UCSD-AML1 (cell line): ENCODE measurements around the gene DNPH1.

Experiments
- DNase-seq: peaks from one replicate; lab custom pipeline; 2025; ENCODE audit not compliant: unreplicated experiment; lab: John Stamatoyannopoulos, UW

DNPH1 gene

GRCh38 chr6:43247114-43247999, 18.1 kb upstream of the DNPH1 start:
- DNase-seq = peak; percentile 66

DNA sequence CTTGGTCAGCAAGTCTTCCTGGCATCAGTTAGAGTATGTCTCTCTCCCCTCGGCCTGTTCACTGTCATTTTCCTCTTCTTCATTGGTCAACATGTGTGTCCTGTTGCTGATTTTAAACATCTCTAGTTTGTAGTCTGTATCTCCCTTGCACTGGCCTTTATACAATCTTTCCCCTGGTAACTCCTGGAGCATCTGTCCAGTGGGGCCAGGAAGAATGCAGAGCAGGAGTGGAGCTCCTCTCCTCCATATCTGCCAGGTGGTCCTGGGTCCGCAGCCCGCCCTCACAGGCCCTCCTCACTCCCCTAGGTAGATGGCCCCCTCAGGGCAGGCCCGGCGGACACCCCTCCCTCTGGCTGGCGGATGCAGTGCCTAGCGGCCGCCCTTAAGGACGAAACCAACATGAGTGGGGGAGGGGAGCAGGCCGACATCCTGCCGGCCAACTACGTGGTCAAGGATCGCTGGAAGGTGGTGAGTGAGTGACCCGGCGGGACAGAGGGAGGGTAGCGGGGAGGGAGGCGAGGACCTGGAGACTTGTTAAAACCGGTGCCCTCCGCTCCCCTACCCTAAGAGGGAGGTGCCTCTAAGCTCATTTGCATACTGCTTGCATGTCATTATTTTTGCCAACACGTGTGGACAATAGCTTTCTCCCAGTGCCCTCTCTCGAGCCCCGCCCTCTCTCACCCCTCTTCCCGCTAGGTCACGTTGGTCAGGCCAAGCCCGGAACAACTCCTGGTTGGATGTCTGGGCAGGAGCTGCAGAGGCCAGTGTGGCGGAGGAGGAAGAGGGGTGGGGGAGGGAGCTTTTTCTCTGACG, 17.2 kb upstream of the DNPH1 start:
- no peak for DNase-seq

DNA sequence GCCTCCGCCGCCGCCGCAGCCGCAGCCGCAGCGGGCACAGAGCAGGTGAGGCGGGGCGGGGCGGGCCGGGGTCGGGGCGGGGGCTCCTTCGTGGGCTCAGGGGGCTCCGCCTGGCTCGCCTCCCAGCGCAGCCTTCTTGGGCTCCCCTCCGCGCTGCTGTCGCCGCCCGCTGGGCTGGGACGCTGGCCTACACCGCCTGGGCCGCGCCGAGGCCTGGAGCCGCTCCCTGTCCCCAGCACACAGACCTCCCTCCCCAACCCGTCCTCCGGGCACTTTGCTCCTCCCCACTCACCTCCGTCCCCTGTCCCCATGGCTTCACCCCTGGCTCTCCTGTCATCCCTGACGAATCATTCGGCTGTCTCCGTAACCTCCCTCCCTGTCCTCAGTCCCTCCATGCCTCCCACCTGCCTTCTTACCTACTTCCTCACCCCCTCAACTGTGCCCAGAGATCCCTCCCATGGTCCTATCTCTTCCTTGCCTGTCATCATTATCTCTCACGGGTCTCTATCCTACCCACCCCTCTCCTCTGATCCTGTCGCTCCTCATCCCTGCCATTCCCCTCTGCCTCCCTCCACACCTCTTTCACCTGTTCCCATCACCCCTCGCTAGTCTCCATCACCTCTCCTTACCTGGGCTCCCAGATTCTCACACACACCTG, 14.5 kb upstream of the DNPH1 start:
- no peak for DNase-seq

- no peak for DNase-seq
These were observed 13.8 kb upstream of the DNPH1 start, which contains the start of gene TTBK1 for GRCh38 chr6:43242908-43243663. Gene TTBK1, plus strand, starts transcription at chr6:43243481. Its CDS starts 3,180 bp downstream, at chr6:43246661.

DNA sequence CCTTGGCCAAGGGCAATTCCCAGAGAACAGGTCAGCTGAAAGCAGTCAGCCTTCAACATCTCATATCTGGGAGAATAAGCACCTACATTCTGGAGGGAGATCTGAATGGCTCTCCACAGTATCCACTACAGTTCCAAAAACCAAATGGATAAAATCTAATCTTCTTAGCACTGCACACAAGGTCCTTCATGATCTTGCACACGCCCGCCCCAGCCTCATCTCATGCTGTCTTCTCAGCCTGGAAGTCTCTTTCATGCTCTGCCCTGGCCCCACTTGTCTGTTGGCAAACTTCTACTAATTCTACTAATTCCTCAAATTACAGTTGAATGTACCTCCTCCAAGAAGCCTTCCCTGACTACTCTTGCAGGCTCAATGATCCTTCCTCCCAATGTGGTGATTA, 12.2 kb upstream of the DNPH1 start:
- DNase-seq = no peak

- DNase-seq = no peak
These were observed 11.7 kb upstream of the DNPH1 start for GRCh38 chr6:43240950-43241349.

DNA sequence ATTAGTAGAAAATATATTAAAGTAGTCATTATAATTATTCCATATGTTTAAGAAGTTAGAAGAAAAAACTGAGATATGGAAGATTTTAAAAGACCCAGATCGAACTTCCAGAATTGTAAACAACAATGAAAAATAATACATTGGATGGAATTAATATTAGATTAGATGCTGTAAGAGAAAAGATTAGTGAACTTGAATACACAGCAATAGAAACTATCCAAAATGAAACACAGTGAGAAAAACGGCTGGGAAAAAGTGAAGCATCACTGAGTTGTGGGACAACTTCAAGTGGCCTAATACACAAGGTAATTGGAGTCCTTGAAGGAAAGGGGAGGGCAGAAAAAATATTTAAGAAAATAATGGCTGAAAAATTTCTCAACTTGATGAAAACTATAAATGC, 9.8 kb upstream of the DNPH1 start:
- no peak for DNase-seq

GRCh38 chr6:43235841-43236240, 6.6 kb upstream of the DNPH1 start:
- DNase-seq = no peak

DNA sequence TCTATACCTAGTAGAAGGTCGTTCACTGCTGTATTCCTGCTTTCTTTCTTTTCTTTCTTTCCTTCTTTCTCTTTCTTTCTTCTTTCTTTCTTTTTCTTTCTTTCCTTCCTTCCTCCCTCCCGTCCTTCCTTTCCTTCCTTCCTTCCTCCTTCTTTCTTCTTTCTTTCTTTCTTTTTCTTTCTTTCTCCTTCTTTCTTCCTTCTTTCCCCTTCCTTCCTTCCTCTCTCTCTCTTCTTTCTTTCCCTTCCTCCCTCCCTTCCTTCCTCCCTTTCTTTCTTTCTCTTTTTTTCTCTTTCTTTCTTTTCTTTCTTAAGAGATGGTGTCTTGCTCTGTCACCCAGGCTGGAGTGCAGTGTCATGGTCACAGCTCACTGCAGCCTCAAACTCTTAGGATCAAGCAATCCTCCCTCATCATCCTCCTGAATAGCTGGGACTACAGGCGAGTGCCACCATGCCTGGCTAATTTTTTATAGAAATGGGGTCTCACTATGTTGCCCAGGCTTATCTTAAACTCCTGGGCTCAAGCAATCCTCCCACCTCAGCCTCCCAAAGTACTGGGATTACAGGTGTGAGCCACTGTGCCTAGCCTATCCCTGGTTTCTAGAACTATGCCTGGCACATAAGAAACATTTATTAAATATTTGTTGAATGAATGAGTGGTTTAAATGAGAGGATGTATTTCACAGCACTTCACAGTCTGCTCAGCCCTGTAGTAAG, 2.6 kb upstream of the DNPH1 start:
- no peak for DNase-seq

- no peak for DNase-seq
These were observed 1.8 kb upstream of the DNPH1 start for GRCh38 chr6:43231053-43231452.

- no peak for DNase-seq
These were observed 731 bp upstream of the DNPH1 start for GRCh38 chr6:43229803-43230620.

DNA sequence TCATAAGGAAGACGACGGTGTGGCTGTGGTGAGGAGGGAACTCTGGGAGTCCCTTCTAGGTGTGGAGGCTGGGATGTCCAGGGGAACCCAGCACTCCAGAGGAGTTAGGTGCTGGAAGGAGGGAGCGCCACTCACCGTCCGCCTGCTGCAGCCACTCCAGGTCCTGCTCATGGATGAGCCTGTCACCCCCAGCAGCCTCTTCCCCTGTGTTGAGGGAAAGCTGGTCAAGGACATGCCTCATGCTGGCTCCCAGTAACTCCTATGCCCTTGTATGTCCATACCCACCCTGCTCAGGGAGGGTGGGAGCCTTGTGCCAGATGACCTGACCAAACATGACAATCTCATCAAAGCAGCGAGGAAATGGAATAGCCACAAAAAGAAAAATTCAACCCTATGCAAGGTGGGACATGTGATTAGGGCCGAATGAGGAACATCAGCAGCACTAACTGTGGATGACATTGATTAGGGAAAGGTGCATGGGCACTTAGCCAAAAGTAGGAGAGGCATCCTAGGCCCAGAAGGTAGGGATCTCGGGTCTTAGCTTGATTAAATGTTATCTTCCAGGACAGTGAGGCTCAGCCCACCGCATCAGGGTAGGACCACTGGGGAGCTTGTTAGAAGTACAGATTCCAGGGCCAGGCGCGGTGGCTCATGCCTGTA, 3.0 kb downstream of the DNPH1 start:
- no peak for DNase-seq

GRCh38 chr6:43223175-43223574, 6.1 kb downstream of the DNPH1 start:
- no peak for DNase-seq

DNA sequence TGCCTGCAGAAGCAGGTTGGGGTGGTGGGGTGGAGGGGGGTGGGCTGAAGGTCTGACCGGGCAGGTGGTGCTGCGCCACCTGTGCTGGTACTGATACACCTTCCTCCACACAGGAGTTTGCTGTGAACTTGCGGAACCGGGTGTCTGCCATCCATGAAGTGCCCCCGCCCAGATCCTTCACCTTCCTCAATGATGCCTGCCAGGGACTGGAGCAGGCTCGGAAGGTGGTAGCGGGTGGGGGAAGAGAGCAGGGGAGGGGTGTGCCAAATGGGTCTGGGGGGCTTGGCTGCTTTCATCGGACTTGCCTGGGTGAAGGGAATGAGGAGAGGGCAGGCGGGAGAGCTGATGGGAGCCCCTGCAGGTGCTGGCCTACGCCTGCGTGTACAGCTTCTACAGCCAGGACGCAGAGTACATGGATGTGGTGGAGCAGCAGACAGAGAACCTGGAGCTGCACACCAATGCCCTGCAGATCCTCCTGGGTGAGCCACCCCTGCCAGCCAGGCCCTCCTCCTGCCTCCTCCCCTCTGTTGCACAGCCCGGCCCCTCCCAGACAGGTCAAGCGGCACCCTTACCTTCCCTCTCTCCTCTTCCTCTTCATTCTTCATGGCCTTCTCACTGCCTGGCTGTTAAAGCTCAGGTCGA, 6.7 kb downstream of the DNPH1 start:
- DNase-seq = no peak

DNA sequence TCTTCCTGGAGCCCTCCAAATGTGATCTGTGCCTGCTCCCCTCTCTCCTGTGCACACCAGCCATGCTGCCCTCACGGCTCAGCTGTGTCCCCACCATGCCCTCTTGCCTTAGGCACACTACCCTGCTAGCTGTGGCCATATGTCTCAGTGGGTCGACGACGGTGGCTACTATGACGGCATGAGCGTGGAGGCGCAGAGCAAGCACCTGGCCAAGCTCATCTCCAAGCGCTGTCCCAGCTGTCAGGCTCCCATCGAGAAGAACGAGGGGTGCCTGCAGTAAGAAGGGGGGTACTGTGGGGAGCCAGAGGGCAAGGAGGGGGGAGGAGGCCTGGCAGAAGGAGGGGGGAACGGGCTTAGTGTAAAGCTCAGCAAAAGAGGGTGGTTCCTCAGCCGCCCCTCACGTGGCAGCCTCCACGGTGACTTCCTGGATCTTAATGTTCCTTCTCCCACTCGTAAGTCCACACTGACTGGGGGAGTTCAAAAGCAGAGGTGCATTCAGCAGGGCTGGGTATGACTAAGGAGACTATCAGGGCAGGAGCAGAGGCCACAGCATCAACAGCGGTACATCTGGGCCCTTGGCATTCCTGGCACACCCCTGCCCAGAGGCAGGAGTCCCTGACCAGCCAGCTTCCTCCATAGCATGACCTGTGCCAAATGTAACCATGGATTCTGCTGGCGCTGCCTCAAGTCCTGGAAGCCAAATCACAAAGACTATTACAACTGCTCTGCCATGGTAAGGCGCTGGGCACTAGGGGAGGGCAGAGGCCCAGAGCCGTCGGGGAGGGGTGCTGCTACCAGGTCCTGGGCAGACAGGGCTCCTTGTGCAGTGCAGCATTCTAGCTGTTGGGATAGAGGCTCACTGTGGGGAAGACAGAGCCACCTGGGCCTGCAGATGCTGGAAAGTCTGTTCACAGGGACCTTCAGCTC, 8.0 kb downstream of the DNPH1 start:
- DNase-seq = no peak

DNA sequence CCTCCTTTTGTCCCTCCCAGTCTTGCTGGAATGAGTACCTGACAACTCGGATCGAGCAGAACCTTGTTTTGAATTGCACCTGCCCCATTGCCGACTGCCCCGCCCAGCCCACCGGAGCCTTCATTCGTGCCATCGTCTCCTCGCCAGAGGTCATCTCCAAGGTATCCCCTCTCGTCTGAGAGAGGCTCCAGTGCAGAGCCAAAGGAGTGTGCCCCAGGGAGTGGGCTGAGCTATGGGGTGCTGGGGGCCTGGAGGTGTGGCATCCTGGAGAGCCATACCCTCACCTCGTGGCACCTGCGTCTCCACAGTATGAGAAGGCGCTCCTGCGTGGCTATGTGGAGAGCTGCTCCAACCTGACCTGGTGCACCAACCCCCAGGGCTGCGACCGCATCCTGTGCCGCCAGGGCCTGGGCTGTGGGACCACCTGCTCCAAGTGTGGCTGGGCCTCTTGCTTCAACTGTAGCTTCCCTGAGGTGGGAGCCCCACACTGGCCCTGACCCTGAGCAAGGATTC, 8.8 kb downstream of the DNPH1 start:
- DNase-seq = no peak

DNA sequence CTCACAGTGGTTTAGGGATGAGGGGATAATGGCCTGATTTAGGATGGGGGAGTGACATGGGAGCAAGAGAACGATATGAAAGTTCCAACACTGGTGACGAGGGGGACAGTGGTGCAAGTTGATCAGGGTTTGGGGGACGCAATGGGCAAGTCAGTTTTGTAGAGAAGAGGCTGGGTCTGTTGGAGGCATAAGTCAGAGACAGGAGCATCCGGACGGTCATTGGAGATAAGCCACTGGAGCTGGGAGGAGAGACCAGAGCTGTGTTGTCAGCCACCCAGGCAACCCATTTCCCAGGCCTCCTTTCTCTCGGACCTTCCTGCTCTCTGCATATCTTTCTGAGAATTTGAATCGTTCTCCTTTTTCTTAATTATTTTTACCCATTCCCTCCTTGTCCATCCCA, 9.5 kb downstream of the DNPH1 start:
- no peak for DNase-seq
